Neutrophil (primary cell): ENCODE results near the gene ART5.

Experiments
- H3K27ac ChIP-seq: fragments of 200-600 bp; sonication (generic); 2 replicates; pipeline ENCODE4 v1.5.1; 2016; ENCODE audit warnings: mild to moderate bottlenecking, moderate library complexity
- H3K27me3 ChIP-seq: fragments of 200-600 bp; sonication (generic); 2 replicates; pipeline ENCODE4 v1.6.0; 2016; ENCODE audit warnings: mild to moderate bottlenecking
- H3K36me3 ChIP-seq: fragments of 200-600 bp; sonication (generic); 2 replicates; pipeline ENCODE4 v1.5.1; 2017
- H3K4me1 ChIP-seq, 2 experiments: fragments of 200-600 bp in 1 of 2; sonication (generic) in 1 of 2; 1 replicate in 1 of 2; 2 replicates in 1 of 2; pipeline versions ENCODE4 v1.5.1 to v1.6.1; 2013 to 2016; ENCODE audit warnings: low read depth in 1 of 2, low read length in 1 of 2, mild to moderate bottlenecking in 1 of 2, moderate library complexity in 1 of 2; ENCODE audit not compliant: control insufficient read depth in 1 of 2, insufficient read depth in 1 of 2
- H3K4me3 ChIP-seq, 2 experiments: fragments of 200-600 bp in 1 of 2; sonication (generic) in 1 of 2; 1 replicate in 1 of 2; 2 replicates in 1 of 2; pipeline ENCODE4 v1.5.1; 2013 to 2016; ENCODE audit warnings: low read depth in 1 of 2, low read length in 1 of 2, mild to moderate bottlenecking in 1 of 2, moderate library complexity in 1 of 2
- H3K9me3 ChIP-seq: fragments of 200-600 bp; sonication (generic); 2 replicates; pipeline ENCODE4 v1.5.1; 2016
- TF ChIP-seq, protein P1 (sequence below): fragments of 200-600 bp; sonication (generic); IDR thresholded peaks from 2 replicates; pipeline ENCODE4 v1.5.1; 2016; ENCODE audit warnings: antibody characterized with exemption

The ART5 gene

DNA sequence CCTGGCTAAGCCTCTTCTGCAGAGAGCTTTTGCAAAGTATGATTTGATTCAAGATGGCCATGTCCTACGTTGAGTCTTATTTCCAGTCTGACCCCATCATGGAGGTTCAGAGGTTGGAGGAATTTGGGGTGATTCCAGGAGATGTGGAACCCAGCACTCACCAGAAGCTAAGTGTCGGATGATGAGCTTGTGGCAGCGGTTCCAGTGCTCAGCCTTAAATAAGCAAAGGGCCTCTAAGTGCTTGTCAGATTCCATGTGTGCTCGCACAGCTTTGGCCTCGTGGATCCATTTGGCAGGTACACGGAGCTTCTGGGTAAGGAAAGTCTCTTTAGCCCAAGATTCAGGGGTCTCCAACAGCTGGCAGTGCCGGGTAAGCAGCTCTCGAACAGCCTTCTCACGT, 41.2 kb upstream of the ART5 start:
- Histone ChIP-seq H3K36me3 (peaks cover 98% of the 10 kb centered on the region), H3K9me3 (no peaks in the 10 kb centered on the region), H3K4me3 (no peak overlapping the region), H3K27me3 (no peaks in the 10 kb centered on the region), H3K4me1 (no peaks in the 10 kb centered on the region), H3K27ac (no peak overlapping the region)
- TF ChIP-seq, protein P1, sequence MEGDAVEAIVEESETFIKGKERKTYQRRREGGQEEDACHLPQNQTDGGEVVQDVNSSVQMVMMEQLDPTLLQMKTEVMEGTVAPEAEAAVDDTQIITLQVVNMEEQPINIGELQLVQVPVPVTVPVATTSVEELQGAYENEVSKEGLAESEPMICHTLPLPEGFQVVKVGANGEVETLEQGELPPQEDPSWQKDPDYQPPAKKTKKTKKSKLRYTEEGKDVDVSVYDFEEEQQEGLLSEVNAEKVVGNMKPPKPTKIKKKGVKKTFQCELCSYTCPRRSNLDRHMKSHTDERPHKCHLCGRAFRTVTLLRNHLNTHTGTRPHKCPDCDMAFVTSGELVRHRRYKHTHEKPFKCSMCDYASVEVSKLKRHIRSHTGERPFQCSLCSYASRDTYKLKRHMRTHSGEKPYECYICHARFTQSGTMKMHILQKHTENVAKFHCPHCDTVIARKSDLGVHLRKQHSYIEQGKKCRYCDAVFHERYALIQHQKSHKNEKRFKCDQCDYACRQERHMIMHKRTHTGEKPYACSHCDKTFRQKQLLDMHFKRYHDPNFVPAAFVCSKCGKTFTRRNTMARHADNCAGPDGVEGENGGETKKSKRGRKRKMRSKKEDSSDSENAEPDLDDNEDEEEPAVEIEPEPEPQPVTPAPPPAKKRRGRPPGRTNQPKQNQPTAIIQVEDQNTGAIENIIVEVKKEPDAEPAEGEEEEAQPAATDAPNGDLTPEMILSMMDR = no peak

DNA sequence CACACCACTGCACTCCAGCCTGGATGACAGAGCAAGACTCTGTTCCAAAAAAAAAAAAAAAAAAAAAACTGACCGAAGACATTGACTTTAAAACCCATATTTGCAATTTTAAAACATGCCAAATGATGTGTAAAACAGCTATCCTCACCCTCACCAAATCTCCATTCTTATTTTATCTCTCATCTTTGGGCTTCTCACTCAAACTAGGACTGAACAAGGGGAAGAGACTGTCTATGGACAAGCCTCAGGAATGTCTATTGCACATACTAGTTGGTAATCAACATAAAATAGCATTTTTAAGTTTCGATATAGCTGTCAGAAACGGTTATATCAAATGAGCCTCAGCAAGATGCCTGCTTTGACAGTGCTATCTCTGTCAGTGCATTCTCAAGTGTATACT, 37.3 kb upstream of the ART5 start:
- Histone ChIP-seq H3K9me3 (no peaks in the 10 kb centered on the region), H3K27ac (no peak overlapping the region), H3K4me1 (no peaks in the 10 kb centered on the region), H3K4me3 (no peak overlapping the region), H3K36me3 (peaks cover 100% of the 10 kb centered on the region), H3K27me3 (no peaks in the 10 kb centered on the region)
- TF ChIP-seq, protein P1 = no peak

DNA sequence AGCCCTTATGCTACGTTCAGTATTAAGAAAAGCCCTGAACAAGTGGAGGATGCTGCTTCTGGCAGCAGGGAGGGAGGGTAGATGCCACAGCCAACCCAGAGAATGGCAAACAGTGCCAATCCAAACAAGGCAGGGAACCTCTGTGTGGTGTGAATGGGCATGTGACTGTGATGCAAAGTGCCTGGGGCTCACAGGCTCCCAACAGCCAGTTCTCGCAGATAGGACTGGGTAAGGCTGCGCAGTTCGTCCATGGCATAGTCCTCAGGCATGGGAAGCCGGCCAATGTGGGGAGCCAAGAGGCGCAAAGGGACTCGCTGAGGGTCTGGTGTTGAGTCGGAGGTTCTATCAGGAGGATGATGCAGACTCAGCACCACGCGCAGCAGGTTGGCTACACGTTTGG, 34.2 kb upstream of the ART5 start:
- no peak overlapping the region for H3K4me3 ChIP-seq
- no peaks in the 10 kb centered on the region for H3K27me3 ChIP-seq
- no peak overlapping the region for H3K27ac ChIP-seq
- no peaks in the 10 kb centered on the region for H3K9me3 ChIP-seq
- TF ChIP-seq, protein P1 = no peak
- peaks cover 98% of the 10 kb centered on the region for H3K36me3 ChIP-seq
- H3K4me1 ChIP-seq = no peaks in the 10 kb centered on the region

DNA sequence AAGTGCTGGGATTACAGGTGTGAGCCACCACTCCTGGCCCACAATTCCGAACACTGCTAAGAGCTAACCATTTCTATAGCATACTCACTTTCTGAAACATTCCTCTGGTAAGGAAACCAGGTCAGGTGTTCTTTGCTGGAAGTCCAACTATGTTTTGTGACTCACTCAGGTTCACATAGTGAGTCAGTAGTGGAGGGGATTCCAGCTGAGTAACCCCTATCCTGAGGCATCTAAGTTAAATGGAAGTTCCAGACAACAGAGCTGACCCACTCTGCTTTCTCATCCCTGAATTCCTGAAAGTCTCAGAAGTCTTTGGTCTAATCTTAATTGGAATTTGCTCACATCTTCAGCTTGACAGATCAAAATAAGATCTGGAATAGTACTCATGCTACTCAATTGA, 32.4 kb upstream of the ART5 start:
- H3K4me1 ChIP-seq = no peaks in the 10 kb centered on the region
- no peaks in the 10 kb centered on the region for H3K27me3 ChIP-seq
- H3K36me3 ChIP-seq = peaks cover 97% of the 10 kb centered on the region
- H3K9me3 ChIP-seq = no peaks in the 10 kb centered on the region
- H3K27ac ChIP-seq = no peak overlapping the region
- H3K4me3 ChIP-seq = no peak overlapping the region
- TF ChIP-seq, protein P1 = no peak

DNA sequence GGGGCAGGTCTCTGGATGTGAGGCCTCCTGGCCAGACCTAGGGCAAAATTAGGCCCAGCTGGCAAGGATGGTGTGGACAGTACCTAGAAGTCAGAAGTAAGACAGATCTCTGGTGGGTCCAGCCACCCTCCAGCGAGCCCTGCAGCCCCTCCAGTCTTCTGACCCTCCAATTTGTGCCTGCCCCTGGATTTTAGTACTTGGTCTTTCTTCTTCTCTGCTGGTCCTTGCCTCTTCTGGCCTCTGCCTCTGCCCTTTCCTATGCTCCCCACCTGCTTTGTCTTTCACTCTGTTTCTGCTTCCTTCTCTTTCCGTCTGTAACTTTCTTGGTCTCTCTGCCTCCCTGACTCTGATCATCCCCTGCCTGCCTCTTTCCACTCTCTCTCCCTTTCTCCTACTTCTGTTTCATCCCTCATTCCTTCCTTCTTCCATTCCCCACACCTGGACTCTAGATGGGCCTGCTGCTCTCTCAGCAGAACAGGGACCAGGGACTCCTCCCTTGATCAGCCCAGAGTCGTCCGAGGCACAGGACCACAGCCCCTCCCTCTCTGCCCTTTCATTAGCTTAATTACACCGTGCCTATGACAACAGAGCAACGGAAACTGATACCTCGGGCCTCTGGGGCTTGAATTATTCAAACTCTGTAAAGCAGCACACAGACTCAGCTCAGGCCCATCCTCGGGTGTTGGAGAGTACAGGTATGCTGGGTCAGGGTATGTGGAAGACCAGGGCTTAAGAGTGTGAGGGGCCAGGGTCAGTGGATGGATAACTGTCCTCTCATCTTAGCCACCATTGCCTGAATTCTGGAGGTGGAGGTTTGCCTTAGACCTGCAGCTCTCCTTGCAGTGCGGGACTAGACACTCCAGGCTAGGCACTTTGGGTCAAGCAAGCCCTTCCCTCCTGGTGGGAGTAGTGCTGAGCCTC, 29.8 kb upstream of the ART5 start, which contains the start of gene CHRNA10:
TSS of gene CHRNA10 (minus strand) at position 51 of the 921 bp plus-strand sequence. CDS start 72 bp downstream, outside the sequence.
- Histone ChIP-seq H3K4me1 (no peaks in the 10 kb centered on the region), H3K4me3 (no peak within 1 kb of the TSS), H3K36me3 (peaks cover 97% of the 10 kb centered on the region), H3K27ac (no peak within 1 kb of the TSS), H3K27me3 (no peaks in the 10 kb centered on the region), H3K9me3 (no peaks in the 10 kb centered on the region)
- TF ChIP-seq, protein P1 = no peak
